Left renal pelvis (tissue), 4 donors: ENCODE measurements around the gene MTMR12. TPM values are rescaled to one million over a fixed set of nuclear protein-coding genes. Genes with fewer than 3 reads are reported as not detected.
"Not testable (repeated sequence)": the region's sequence is repeated elsewhere in the genome, so short reads cannot be mapped to it uniquely, and the experiment has no call there.

Experiments used
- DNase-seq, 4 donors: peaks; one replicate each; pipeline ENCODE4 v3.0.0-alpha.2; 2013; ENCODE audit warnings: low read depth in 4 of 4, low spot score in 3 of 4
- polyA plus RNA-seq, 4 donors: library from polyadenylated mRNA; unstranded; fragments of 120-200 nt; gene quantifications; one replicate each; pipeline ENCODE4 v1.2.1, GENCODE V29; 2013; ENCODE audit not compliant: insufficient read length in 4 of 4

The MTMR12 gene
- polyA plus RNA-seq, 4 donors = 24.6 to 42.7 (median 34.2) TPM

DNA sequence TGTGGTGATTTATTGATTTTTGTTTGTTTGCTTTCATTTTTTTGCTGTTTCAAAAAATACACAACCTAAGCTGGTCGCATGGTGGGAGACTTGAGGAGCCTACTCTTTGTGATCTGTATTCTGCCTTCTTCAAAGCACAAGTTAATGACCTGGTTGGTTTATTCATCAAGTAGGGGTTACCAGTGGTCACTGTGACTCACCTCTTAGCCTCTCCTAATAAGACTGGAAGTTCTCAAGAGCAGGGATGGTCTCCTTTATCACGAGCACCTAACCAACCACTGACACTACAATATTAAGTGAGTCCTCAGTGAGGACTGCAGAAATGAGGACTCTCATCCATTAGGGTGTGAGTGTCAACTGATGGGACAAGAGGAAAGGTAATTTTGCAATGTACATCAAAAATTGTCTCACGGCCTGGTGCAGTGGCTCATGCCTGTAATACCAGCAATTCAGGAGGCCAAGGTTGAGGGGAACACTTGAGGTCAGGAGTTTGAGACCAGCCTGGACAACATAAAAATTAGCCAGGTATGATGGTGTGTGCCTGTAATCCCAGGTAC is 13.6 kb upstream of the MTMR12 start:
- DNase-seq = no peak

DNA sequence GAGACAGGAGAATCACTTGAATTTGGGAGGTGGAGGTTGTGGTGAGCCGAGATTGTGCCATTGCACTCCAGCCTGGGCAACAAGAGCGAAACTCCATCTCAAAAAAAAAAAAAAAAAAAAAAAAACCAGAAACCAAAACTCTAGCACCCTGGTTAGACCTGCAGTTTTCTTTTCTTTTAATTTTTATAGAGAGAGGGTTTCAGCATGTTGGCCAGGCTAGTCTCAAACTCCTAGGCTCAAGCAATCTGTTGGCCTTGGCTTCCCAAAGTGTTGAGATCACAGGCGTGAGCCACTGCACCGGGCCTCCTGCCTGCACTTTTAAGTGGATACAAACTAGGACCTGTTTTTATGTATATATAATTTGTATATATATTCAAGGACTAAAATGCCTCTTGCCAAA is 12.9 kb upstream of the MTMR12 start:
- DNase-seq = no peak

DNA sequence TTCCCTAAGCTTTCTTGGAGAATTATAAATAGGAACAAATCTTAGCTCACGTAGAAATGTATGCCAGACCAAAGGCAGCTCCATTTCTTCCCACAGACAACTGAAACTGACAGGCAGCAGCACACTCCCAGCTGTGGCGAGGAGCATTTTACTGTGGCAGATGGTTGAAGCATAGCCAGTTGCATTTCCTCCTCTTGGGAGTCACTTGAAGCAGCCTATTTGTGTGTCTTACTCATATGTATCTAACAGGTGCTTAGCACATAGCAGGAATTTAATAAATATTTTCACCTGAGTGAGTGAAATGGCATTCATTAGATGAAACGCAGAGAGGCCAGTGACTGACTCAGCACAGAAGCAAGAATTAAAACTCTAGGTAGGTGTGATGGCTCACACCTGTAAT is 12.3 kb upstream of the MTMR12 start:
- DNase-seq = no peak

DNA sequence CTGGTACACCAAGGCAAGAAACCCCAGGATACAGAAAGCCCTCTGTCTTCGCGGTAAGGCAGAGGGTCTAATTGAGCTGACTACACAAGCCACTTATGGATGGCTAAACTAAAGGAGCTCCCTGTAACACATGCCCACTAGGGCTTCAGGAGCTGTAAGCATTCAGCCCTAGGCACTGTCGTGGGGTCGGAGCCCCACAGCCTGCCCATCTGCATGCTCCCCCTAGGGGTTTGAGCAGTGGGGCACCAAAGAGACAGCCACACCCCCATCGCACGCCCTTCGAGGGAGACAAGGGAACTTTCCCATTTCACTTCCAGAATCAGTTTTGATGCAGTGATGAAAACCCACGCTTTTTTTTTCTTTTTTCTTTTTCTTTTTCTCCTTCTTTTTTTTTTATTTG is 11.0 kb upstream of the MTMR12 start:
- no peak for DNase-seq

DNA sequence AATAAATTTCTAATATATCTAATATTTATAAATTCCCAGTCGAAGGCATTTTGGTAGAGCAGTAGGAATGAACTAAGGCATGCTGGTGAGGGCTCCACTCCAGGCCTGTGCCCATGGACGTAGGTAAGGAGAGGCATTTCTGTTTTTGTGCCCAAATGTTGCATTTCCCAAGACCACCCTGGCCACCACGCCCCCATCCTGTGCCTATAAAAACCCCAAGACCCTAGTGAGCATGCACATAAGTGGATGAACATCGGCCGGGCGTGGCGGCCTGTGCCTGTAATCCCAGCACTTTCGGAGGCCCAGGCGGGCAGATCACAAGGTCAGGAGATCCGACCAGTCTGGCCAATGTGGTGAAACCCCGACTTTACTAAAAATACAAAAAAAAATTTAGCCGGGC is 10.1 kb upstream of the MTMR12 start:
- DNase-seq = no peak

DNA sequence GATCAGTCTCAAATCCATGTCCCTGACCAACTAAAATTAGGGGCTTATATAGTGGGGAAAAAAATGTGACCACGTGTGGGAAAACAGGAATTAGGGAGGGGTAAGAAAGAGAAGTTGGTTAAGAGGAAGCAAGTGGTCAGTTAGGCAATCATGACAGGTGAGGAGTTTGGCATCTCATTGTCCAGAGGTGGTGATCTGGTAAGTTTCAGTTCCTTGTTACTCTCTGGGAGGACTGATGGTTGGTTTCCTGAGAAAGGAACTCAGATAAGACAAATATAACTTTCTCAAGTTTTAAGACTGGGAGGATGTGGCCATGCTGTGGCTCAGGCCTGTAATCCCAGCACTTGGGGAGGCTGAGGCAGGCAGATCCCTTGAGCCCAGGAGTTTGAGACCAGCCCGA is 9.0 kb upstream of the MTMR12 start:
- not testable (repeated sequence) for DNase-seq

DNA sequence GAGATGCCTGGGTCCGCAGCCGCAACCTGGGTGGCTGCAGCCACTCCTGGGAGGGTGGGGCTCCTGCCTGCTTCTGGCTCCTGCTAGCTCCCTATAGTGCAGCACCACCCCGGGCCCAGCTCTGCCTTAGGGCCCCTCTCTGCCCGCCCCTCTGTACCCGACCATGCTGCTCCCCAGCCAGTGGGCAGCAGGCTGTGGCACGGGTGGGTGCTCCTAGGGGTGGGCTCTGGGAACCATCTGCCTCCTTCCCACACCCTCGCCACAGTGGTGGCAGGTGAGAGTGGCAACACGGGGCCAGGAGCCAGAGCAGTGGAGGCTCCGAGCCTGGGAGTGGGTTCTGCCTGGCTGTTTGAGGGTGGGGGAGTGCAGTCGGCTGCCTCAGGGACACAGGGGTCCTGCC is 7.8 kb upstream of the MTMR12 start:
- no peak for DNase-seq

DNA sequence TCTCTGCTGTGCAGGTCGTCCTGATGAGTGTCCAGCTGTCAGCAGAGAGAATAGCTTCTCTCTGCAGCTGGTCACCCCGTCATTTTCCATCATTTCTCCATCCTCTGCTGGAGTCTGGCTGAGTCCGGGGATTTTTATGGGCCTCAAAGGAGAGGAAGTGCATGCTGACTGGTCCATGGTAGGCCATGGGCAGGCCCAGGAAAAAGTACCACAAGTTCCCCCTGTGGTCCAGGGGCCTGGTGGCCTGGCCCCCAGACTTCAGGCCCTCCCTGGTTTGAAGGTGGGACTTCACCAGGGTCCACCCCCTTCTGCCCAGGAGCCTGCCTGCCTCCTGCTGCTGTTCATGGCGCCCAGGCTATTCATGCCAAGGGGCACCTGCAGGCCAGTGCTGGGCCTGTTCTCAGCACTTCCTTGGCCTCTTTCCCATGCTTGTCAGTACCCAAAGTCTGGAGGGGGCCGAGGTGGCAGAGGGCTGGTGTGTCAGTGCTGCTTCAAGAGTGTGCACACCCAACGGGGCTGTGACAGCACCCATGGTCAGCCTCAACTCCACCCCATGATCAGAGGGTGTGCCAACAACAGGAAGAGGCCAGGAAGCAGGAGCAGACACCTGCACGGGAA is 7.3 kb upstream of the MTMR12 start:
- DNase-seq = no peak

DNA sequence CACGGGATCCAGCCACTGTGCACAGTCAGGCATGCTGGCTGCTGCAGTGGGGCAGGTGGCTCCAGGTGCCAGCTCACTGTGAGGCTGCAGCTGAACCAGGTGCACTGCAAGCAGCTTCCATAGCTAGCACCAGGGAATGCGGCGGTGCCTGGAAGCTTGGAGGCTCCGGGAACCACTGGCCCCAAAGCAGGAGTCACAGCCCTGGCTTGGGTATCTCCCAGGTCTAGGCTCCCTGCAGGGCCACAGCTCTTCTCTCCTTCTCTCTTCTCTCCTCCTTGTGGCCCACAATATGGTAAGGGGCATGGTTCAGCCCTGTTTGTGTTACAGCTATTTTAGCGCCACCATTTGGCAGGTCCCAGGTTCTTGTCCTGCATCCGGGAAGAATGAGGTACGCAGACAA is 6.7 kb upstream of the MTMR12 start:
- DNase-seq = no peak

DNA sequence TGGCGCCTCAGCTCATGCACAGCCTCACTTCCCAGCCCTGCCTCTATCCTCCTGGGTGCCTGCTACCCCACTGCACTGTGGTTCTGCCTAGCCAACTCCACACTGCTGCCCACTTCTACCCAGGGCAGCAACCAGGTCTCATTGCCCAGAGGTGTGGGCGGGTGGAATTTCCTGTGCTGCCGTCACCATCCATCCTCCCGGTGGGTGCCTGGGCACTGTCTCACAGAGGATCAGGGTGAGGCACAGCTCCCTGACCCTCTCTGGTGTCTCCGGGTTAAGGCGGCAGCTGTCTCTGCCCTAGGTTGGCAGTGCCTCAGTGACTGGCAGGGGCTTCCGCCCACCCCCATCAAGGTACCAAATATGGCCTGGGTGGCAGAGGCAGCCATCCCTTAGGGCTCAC is 4.3 kb upstream of the MTMR12 start:
- no peak for DNase-seq

DNA sequence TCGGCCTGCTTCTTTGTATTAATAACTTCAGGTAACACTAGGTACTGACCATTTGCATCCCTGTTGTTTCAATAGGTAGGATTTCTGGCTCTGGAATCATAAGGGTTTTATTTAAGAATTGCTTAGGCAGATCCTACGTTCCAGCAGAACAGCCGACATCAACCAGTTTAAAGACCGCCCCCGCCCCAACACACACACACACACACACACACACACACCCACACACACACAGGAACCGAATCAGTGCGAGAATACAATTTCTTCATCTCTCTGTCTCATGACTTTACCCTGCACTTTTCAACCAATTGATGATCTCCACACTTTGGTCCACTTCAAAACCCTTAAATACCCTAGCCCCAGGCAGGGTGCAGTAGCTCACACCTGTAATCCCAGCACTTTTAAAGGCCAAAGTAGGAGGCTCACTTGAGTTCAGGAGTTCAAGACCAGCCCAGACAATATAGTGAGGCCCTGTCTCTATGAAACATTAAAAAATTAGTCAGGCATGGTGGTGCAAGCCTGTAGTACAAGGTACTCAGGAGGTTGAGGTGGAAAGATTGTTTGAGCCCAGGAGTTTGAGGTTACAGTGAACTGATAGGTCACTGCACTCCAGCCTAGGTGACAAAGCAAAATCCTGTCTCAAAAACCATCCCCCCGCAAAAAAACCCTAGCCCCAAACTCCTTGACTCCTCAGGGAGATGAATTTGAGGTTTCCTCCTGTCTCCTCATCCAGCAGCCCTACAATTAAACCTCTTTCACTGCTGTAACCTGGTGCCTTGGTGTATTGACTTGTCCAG is 2.7 kb upstream of the MTMR12 start:
- no peak for DNase-seq

DNA sequence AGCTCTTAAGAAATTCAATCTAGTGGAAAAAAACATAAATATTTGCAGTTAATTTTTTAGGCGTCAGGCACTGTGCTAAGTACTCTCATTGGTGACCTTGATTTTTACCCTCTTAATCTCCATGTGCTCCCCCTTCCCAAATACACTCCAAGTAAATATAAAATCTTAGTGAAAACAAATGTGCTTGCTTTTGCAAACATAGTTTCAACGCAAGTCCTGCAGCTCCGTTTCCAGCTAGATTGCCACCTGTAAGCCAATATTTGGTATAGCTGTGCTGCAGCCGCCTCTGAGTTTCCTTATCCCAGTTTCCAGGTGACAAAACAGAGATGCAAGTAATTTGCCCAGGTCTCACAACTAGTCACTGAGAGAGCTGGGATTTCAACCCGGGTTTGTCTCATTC is 1.9 kb upstream of the MTMR12 start:
- DNase-seq = no peak

DNA sequence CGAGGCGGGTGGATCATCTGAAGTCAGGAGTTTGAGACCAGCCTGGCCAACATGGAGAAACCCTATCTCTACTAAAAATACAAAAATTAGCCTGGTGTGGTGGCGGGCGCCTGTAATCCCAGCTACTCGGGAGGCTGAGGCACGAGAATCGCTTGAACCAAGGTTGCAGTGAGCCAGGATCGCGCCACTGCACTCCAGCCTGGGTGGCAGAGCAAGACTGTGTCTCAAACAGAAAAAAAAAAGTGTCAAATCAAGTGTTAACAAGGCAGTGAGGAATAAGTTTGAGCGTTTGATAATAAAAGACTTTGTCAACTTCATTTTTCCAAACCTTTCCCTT is 1.4 kb upstream of the MTMR12 start:
- not testable (repeated sequence) for DNase-seq

DNA sequence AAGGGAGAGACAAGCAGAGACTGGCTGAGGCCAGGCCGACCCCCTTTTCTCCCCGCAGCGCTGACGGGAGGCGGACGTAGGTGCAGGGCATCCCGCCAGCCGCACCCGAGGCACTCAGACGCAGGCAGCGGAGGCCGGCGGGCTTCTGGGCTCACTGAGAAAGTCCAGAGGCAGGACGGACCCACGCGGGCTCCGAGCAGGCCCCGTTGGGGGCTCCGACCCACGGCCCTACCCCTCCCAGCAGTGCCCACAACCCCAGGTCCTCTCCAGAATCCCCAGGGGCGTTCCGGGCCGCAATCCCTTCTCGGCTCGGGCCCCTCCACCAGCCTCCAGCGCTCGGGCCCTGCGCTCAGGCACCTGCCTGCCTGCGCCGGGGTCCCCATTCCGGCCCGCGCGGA is 543 bp downstream of the MTMR12 start:
- DNase-seq = no peak

DNA sequence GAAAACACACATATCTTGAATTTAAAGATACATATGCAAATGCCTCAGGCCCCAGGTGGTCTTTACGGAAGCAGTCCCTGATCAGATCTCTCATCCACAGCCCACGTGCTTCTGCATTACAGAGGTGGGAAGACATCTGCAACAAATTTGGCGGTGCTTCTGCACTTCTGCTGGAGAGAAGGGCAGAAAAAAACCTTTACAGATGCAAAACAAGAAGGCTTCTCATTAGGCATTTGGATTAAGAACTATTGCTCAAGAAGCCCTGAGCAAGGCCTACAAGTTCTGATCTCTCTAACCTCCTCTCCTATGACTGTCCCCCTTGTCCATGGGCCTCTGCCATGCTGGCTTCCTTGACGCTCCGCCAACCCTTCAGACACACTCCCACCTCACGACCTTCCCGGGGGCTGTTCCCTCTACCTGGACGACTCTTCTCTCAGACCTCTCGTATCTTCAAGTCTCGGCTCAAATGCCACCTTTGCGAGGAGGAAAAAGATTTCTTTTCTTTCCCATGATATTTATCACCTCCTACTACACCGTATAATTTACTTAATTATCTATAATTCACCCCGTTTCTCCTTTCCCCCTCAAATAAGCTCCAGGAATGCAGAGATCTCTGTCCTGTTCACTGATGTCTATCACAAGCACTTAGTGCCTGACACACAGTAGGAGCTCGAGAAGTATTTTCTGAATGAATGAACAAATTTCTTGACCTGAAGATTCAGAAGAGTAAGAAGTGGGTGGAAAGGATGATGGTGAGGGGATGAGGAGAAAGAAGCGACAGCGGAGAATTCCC is 1.1 kb downstream of the MTMR12 start:
- DNase-seq = no peak

DNA sequence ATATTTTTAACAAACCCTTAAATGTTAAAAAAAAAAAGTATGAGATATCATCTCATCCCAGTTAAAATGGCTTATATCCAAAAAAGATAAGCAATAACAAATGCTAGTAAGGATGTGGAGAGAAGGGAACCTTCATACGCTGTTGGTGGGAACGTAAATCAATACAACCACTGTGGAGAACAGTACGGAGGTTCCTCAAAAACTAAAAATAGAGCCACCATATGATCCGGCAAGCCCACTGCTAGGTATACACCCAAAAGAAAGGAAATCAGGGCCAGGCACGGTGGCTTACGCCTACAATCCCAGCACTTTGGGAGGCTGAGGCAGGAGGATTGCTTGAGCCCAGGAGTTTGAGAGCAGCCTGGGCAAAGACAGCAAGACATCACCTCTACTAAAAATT is 3.0 kb downstream of the MTMR12 start:
- no peak for DNase-seq

DNA sequence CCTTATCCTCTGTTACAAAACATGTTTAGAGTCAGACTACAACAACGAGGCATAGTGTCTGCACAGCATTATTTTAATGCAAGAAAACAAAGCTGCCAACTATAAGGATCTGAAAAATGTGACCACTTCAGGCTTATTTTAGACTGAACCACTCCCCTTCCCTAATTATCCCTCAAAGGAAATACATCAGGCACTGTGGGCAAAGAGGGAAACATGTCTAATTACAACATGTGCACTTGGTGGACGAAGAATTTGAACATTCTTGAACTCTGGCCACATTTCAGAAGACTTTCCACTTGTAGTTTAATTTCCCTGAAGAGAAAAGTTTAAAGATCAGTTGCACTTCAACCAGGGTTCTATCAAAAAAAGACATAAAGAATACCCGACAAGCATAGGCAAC is 3.8 kb downstream of the MTMR12 start:
- no peak for DNase-seq

DNA sequence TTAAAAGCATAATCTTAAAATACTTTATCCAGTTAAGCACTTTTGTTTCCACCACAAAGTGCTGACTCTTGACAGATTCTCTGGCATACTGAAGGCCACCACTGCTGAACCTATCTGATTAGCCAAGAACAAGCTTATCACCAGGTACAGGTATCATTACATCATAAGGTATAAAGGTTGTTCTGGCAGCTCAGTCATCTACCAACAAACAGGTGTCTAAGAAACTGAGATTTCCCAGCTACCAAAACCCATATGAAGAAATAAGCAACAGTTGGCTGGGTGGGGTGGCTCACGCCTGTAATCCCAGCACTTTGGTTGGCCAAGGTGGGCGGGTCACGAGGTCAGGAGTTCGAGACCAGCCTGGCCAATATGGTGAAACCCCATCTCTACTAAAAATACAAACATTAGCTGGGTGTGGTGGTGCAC is 5.0 kb downstream of the MTMR12 start:
- no peak for DNase-seq

DNA sequence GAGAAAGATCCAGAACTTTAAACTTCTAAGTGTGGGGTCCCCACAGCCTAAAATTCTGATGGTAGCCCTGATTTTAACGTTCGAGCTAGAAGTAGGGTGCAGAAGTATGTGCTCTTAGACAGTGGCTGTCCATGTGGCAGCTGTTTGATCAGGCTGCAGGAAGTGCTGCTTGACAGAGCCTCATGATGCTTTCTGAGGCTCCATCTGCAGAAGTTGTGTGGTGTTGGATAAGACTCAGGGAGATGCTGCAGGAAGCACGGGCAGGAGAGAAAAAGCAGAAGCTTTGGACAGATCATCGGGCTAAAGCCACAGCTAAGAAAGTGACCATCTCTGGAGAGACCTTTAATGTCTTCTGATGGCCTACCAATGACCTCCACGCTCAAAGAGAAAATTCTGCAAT is 8.1 kb downstream of the MTMR12 start:
- no peak for DNase-seq

DNA sequence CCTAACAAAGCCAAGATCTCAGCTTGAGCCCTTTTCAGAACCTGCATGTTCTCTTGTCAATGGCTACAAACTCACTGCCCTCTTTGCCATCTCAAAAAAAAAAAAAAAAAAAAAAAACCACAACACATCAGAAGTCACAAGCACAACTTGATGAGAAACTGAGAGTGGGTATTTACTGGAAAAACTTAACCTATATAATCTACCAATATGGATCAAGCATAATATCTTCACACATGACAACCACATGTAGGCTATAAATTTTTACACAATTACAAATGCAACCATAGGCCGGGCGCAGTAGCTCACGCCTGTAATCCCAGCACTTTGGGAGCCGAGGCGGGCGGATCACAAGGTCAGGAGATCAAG is 9.0 kb downstream of the MTMR12 start:
- no peak for DNase-seq

DNA sequence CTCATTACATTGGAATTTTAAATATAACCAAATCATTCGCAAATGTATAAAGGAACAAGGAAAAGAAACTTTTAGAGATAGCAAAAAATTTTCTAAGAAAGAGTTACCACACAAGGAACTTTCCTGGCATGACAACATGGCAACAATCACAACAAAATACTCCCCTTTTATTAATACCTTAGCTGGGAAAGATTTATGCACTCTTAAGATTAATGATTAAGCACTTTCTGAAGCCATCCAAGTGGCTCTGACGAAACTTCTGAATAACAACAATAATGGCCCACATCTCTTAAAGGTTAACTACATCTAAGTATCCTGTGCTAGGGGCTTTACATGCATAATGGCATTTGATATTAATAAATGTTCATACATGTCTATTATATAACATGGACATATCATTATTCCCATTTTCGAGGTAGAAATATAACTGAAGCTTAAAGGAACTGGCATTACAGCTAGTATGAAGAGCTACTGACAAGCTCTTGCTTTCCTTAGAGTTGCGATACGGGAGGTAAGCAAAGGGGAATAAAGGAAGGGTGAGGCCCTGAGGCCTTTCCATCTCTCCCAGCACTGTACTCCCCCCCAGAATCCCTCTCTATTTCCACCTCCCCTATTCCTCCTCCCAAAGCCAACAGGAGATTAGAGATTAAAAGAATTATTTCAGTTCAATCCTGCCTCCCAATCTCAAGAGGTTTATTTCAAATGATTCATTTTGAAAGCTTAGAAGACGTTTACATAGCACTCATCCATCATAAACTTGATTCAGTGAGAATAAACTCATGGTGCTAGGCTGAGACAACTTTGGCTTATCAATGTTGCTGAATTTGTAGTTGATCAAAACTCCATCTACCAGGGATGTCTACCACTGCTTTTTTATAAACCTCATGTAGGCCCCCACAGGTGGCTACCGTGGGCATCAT is 9.6 kb downstream of the MTMR12 start:
- no peak for DNase-seq
